ENCODE measurements around the gene SARNP.

- TF ChIP-seq POLR2A (IDR thresholded peaks at IDR 0.05) (no peak), CTCF (IDR thresholded peaks at IDR 0.05) (no peak)
Observed at GRCh38 chr12:55711786-55712553, 105.6 kb downstream of the SARNP start.
